SKM-1 treated with dmso at 0.1 percent for 144 hours (cell line): ENCODE results near the gene MDK.

Source experiments
- DNase-seq: peaks from one replicate; lab custom pipeline; 2025; ENCODE audit not compliant: unreplicated experiment; lab: John Stamatoyannopoulos, UW

MDK gene

GRCh38 chr11:46347637-46348311, 33.7 kb upstream of the MDK start:
- no peak for DNase-seq

GRCh38 chr11:46348566-46349401, 32.7 kb upstream of the MDK start:
- DNase-seq, result no peak

- DNase-seq, result no peak
These were observed 30.8 kb upstream of the MDK start for GRCh38 chr11:46350695-46351094.

- no peak for DNase-seq
These were observed 30.3 kb upstream of the MDK start for GRCh38 chr11:46351148-46351547.

GRCh38 chr11:46351606-46352005, 29.9 kb upstream of the MDK start:
- no peak for DNase-seq

GRCh38 chr11:46352063-46352841, 29.2 kb upstream of the MDK start:
- peak; percentile 16 for DNase-seq

GRCh38 chr11:46353698-46354097, 27.8 kb upstream of the MDK start:
- no peak for DNase-seq

- peak; percentile 63 for DNase-seq
These were observed 24.5 kb upstream of the MDK start for GRCh38 chr11:46356924-46357482.

GRCh38 chr11:46357483-46357936, 24.0 kb upstream of the MDK start:
- DNase-seq, result peak; percentile 44

- DNase-seq, result no peak
These were observed 21.5 kb upstream of the MDK start for GRCh38 chr11:46359953-46360352.

GRCh38 chr11:46360878-46361277, 20.6 kb upstream of the MDK start:
- no peak for DNase-seq

GRCh38 chr11:46361283-46362155, 19.9 kb upstream of the MDK start:
- peak; percentile 80 for DNase-seq

GRCh38 chr11:46362156-46363030, 19.1 kb upstream of the MDK start:
- DNase-seq, result no peak

GRCh38 chr11:46363031-46363407, 18.4 kb upstream of the MDK start:
- peak; percentile 61 for DNase-seq

GRCh38 chr11:46363455-46364005, 17.9 kb upstream of the MDK start:
- no peak for DNase-seq

- DNase-seq, result no peak
These were observed 17.4 kb upstream of the MDK start for GRCh38 chr11:46364056-46364455.

GRCh38 chr11:46364791-46365190, 16.7 kb upstream of the MDK start:
- DNase-seq, result no peak

GRCh38 chr11:46366260-46366659, 15.2 kb upstream of the MDK start:
- DNase-seq, result no peak

- no peak for DNase-seq
These were observed 14.8 kb upstream of the MDK start for GRCh38 chr11:46366661-46367161.
